GM19395 (cell line): ENCODE measurements around the gene APOL3.
"Not testable (repeated sequence)": the region's sequence is repeated elsewhere in the genome, so short reads cannot be mapped to it uniquely, and the experiment has no call there.

Source experiments
- ATAC-seq: cut with Tn5 transposase; IDR thresholded peaks from one replicate; pipeline ENCODE4 v1.9.1; 2021; ENCODE audit warnings: mild to moderate bottlenecking, moderate library complexity; ENCODE audit not compliant: unreplicated experiment

The APOL3 gene

DNA sequence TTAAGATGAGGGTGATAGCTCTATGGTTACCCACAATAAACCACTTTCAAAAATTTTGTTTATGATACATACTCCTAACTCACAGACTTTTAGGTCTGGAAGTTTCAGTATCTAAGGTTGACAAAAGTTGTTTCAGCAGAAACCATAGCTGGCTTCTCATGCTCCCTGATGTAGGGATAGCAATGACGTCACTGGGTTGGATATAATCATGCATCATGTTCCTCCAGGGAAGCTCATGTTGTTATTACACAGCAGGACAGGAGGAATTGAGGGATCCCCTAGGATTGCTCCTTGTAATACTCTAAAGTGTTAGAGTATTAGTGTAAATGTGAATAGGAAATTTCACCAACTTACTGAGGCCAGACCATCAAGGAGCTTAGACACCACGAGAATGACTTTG lies 23.6 kb downstream of the APOL3 start:
- ATAC-seq, result no peak

DNA sequence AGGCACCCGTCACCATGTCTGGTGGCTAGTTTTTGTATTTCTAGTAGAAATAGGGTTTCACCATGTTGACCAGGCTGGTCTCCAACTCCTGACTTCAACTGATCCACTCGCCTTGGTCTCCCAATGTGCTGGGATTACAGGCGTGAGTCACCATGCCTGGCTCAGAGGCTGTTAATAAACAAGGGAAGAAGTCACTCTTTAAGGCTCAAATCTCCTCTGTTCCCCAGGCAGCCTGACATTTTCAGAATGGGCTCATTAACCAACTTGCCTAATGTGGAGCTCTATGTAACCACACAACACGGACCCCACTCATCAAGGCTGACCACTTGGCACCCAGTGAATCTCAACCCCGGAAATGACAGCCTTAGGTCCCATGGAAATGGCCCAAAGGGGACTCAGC lies 24.1 kb downstream of the APOL3 start:
- no peak for ATAC-seq

GRCh38 chr22:36135306-36135980 lies 25.1 kb downstream of the APOL3 start:
- ATAC-seq, result no peak

DNA sequence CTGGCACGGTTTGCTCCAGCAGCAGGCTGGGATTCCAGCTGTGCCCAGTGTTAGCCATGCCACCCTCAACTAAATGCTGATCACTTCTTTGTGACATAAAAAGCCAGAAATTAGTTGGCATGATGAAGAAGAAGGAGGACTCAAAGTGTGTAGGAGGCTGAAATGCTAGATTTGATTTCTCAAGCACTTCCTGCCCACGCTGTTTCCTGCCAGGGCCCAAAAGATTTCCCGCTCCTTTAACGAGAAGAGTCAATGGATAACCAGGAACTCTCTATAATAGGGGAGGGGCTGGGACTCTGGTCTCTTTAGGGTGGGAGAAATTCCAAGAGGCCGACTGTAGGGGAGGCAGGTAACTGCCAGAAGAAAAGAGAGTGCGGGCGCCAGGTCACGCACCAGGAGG lies 26.4 kb downstream of the APOL3 start:
- ATAC-seq, result no peak

DNA sequence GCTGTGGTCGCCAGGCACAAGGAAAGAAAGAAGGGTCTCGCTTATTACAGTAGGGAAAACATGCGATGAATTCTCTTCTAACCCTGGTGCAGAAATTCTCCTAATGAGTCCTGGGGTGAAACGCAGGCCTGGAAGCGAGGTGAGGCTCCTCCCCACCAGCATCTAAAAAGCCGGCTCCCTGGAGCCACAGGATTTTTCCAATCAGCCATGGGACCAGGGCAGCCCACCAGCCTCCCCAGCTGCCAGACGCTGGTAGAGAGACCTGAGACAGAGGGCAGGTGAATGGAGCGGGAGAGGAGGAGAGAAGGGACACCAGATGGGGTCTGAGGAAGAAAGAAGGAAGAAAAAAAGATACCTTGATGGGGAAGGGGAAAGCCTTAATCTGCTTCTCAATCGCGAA lies 28.6 kb downstream of the APOL3 start:
- no peak for ATAC-seq

DNA sequence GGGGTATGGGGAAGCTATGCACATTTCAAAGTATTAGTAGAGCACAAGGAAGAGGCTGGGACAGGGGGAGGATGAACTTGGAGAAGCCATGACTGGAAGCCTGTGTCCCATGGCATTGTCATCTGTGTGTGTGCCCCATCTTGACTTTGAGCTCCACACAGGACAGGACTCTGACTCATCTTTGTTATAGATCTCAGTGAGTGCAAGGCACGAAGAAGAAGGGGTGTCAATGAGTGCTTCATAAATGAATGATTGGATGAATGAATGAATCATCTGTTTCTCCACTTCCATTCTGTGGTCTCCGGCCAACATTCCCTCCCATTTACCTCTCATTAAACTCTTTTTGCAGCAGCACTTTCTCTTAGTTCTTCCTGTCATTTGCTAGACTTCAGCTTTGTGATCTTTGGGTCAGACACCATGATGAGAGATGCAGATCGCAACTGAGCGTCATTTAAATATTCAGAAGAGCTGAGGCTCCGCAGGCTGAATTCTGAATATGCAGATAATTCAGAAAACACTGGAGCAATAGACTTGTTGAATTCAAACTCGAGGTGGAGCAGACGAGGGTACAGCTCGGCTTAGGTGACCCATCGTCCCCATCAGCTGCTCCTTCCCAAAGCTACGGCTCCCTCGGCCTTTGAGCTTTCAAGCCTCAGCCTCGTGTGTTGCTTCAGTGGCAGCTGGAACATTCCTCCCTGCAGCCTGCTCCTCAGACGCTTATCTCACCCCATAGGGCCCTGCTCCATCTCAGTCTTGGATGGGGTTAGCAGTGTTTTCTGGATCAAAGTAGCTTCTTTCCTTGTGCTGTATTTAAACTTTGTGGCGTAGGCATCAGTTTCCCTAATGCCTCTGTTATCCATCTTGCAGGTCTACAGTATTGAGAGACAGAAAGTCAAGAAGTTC lies 30.8 kb downstream of the APOL3 start:
- no peak for ATAC-seq

GRCh38 chr22:36129071-36129470 lies 31.5 kb downstream of the APOL3 start:
- no peak for ATAC-seq

DNA sequence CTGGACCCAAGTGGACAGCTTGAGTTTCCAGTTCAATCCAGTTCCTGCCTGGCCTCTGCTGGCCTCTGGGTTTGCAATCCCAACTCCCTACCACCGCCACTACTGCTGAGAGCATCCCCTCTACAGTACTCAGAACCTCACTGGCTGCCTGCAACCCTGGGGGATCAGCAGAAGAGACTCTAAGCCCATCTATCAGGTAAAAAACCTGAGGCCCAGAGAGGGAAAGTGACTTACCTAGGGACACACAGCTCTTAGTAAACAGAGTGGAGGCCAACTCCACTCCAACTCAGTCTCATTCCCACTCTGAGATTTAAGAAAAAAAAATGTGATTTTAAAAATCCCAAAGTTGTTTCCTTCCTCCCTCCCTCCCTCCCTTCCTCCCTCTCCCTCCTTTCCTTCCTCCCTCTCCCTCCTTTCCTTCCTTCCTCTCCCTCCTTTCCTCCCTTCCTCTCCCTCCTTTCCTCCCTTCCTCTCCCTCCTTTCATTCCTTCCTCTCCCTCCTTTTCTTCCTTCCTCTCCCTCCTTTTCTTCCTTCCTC lies 34.5 kb downstream of the APOL3 start:
- ATAC-seq, result no peak

DNA sequence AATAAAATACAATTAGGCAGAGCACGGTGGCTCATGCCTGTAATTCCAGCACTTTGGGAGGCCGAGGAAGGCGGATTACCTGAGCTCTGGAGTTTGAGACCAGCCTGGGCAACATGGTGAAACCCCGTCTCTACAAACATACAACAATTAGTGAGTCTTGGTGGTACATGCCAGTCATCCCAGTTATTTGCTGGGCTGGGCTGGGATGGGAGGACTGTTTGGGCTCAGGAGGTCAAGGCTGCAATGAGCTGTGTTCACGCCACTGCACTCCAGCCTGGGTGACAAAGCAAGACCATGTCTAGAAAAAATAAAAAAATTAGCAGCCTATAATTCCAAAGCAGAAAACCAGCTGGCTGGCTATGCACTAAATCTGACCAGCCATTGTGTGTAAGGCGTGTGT lies 35.1 kb downstream of the APOL3 start:
- no peak for ATAC-seq

DNA sequence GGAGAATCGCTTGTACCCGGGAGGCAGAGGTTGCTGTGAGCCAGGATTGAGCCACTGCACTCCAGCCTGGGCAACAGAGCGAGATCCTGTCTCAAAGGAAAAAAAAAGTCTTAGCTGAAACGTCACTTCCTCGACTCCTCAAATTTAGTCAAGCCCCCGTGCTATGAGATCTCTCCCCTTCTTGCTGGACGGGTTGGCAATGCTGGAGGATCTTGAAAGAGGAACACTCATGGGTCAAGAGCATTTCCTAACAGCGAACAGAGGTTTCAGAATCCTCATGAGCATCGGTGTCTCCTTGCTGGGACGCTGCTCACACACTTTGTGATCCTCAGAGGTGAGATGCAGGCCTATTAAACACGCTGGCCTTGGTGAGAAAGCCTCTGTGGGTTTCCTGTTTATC lies 35.9 kb downstream of the APOL3 start:
- no peak for ATAC-seq

GRCh38 chr22:36123673-36124630 lies 36.6 kb downstream of the APOL3 start:
- peak; percentile 75 for ATAC-seq

DNA sequence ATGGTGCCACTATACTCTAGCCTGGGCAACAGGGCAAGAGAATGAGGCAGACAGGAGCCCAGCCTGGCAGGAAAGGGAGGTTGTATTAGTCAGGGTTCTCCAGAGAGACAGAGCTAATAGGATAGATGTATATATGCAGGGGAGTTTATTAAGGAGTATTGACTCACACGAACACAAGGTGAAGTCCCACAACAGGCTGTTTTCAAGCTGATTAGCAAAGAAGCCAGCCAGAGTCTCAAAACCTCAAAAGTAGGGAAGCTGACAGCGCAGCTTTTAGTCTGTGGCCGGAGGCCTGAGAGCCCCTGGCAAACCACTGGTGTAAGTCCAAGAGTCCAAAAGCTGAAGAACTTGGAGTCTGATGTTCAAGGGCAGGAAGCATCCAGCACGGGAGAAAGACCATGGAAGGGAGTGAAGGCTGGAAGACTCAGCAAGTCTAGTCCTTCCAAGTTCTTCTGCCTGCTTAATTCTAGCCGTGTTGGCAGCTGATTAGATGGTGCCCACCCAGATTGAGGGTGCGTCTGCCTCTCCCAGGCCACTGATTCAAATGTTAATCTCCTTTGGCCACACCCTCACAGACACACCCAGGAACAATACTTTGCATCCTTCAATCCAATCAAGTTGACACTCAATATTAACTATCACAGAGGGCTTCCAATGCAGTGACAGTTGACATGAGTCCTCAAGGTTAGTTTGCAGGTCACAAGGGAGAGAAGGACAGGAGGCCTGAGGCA lies 39.8 kb downstream of the APOL3 start:
- not testable (repeated sequence) for ATAC-seq

DNA sequence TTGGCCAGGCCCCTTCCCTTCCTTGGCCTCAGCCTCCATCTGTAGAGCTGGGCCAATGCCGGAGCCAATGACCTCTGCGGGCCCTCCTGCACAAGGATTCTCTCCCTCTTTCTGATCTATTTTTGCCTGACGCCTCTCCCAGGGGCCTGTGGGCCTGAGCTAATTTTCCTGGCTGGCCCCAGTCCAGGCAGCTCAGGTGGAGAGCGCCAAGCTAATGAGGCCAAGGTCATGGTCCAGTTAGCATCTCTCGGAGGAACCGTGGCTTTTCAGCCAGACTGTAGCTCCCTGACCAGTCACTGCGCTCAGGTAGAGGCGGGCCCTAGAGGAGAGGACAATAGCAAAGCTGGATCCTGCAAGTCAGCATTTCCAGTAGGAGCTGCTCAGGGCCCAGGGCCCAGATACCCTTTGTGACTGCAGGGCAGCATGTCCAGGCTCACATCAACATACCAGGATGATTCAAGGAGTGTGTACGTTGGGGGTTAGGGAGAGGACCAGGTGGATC lies 43.5 kb downstream of the APOL3 start:
- no peak for ATAC-seq

- no peak for ATAC-seq
These were observed 44.4 kb downstream of the APOL3 start for GRCh38 chr22:36116127-36116526.

DNA sequence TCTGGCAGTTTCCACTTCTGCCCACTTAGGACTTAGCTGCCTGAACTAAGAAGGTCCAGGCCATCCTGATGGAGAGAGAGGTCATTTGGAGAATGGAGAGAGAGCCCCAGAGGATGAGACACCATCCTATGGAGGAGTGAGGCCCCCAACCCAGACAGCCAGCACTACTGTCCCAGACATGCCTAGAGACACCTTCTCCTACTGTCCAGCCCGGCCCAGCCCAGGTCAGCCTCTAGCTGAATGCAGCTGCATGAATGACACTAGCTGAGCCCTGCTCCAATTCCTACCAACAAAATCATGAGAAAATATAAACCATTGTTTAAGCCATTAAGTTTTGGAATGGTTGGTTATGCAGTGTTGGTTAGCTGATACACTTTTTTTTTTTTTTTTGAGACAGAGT lies 47.4 kb downstream of the APOL3 start:
- no peak for ATAC-seq

GRCh38 chr22:36111316-36111715 lies 49.2 kb downstream of the APOL3 start:
- no peak for ATAC-seq

- ATAC-seq, result no peak
These were observed 50.2 kb downstream of the APOL3 start for GRCh38 chr22:36110306-36110881.

DNA sequence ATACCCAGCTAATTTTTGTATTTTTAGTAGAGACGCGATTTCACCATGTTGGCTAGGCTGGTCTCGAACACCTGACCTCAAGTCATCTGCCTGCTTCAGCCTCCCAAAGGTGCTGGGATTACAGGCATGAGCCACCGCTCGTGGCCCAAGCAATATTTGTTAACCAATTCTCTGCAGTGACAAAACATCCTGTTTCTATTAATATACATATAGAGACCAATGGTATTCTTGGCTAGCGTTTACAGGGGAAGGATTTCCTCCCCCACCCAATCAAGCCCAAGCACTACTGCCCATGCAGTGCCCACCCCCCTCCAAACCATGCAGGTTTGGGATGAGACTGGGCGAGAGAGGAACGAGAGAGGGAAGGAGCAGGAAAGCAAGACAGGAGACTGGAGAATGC lies 53.1 kb downstream of the APOL3 start:
- ATAC-seq, result no peak

GRCh38 chr22:36106910-36107309 lies 53.6 kb downstream of the APOL3 start:
- no peak for ATAC-seq

DNA sequence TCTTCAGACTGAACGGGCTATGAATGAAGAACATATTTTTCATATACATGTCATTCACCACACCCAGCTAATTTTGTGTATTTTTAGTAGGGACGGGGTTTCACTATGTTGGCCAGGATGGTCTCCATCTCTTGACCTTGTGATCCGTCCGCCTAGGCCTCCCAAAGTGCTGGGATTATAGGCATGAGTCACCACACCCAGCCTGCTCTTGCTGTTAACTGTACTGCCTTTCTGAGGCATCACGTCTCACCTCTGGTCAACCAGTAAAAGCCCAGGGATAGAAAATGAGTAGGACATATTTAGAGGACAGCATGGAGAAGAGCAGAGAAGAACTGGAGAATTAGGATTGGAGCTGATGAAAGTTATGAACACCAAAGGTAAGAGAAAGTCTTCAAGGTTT lies 55.6 kb downstream of the APOL3 start:
- no peak for ATAC-seq
